SK-N-SH treated with all-trans-retinoic acid at 6 μM for 48 hours (cell line): ENCODE data around the gene RNF121.
"Not testable (repeated sequence)": the region's sequence is repeated elsewhere in the genome, so short reads cannot be mapped to it uniquely, and the experiment has no call there.

Experiments used
- ARNTL ChIP-seq: fragments of 450-650 bp; formaldehyde crosslinking; IDR thresholded peaks from 2 replicates; pipeline ENCODE4 v1.5.0; 2020; ENCODE audit warnings: low read depth, mild to moderate bottlenecking, moderate library complexity, borderline replicate concordance
- BACH2 ChIP-seq: fragments of 250-450 bp; sonication (Bioruptor Pico); IDR thresholded peaks from 2 replicates; pipeline ENCODE4 v1.9.0; 2021; ENCODE audit warnings: mild to moderate bottlenecking, borderline replicate concordance
- CSDC2 ChIP-seq: fragments of 250-450 bp; sonication (Bioruptor Pico); IDR thresholded peaks from 2 replicates; pipeline ENCODE4 v1.5.0; 2020; ENCODE audit warnings: mild to moderate bottlenecking, moderate library complexity
- GLIS3 ChIP-seq: fragments of 250-450 bp; sonication (Bioruptor Pico); IDR thresholded peaks from 2 replicates; pipeline ENCODE4 v1.5.0; 2020; ENCODE audit warnings: mild to moderate bottlenecking, moderate library complexity
- OSR1 ChIP-seq: fragments of 250-450 bp; sonication (Bioruptor Pico); IDR thresholded peaks from 2 replicates; pipeline ENCODE4 v1.8.0; 2022; ENCODE audit warnings: moderate library complexity, mild to moderate bottlenecking, inconsistent platforms
- PATZ1 ChIP-seq: fragments of 250-450 bp; sonication (Bioruptor Pico); IDR thresholded peaks from 2 replicates; pipeline ENCODE4 v1.8.0; 2020; ENCODE audit warnings: mild to moderate bottlenecking, moderate library complexity, borderline replicate concordance
- RARB ChIP-seq: fragments of 250-450 bp; sonication (Bioruptor Pico); IDR thresholded peaks from 2 replicates; pipeline ENCODE4 v1.8.0; 2021; ENCODE audit warnings: mild to moderate bottlenecking, moderate library complexity
- SNAI2 ChIP-seq: fragments of 250-450 bp; sonication (Bioruptor Pico); IDR thresholded peaks from 2 replicates; pipeline ENCODE4 v1.5.0; 2020; ENCODE audit warnings: mild to moderate bottlenecking, moderate library complexity
- TOX ChIP-seq: fragments of 250-450 bp; sonication (Bioruptor Pico); IDR thresholded peaks from 2 replicates; pipeline ENCODE4 v1.8.0; 2021; ENCODE audit warnings: mild to moderate bottlenecking, moderate library complexity, borderline replicate concordance
- ZFP3 ChIP-seq: fragments of 250-450 bp; sonication (Bioruptor Pico); IDR thresholded peaks from 2 replicates; pipeline ENCODE4 v1.5.0; 2020; ENCODE audit warnings: mild to moderate bottlenecking, moderate library complexity
- TF ChIP-seq, protein P1 (sequence below): fragments of 250-450 bp; sonication (Bioruptor Pico); IDR thresholded peaks from 2 replicates; pipeline ENCODE4 v1.8.0; 2021; ENCODE audit warnings: low read depth, mild to moderate bottlenecking, moderate library complexity, borderline replicate concordance

DNA sequence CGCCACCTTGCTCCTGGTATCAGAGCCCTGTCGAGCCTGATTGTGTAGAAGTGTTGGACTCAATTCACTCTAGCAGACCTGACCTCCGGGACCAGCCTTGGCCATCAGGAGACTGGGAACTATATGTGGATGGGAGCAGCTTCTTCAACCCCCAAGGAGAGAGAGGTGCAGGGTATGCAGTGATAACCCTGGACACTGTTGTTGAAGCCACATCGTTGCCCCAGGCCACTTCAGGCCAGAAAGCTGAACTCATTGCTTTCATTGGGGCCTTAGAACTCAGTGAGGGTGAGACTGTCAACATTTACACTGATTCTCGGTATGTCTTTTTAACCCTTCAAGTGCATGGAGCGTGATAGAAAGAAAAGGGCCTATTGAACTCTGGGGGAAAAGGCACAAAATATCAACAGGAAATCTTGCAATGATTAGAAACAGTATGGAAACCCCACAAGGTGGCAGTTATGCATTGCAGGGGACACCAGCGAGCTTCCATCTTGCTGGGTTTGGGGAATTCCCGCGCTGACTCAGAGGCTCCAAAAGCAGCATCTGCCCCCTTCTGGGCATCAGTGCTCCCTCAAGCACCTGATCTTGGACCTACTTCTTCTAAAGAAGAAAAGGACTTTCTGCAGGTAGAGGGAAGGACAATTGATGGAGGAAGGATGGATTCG lies 17.4 kb upstream of the RNF121 start:
- TF ChIP-seq TOX (CRISPR knock-in tag); OSR1; GLIS3 (CRISPR knock-in tag); RARB (CRISPR knock-in tag); SNAI2; PATZ1 (CRISPR knock-in tag); CSDC2 (CRISPR knock-in tag); ARNTL (CRISPR knock-in tag); ZFP3 (CRISPR knock-in tag); BACH2 (CRISPR knock-in tag): not testable (repeated sequence)
- TF ChIP-seq, protein P1, sequence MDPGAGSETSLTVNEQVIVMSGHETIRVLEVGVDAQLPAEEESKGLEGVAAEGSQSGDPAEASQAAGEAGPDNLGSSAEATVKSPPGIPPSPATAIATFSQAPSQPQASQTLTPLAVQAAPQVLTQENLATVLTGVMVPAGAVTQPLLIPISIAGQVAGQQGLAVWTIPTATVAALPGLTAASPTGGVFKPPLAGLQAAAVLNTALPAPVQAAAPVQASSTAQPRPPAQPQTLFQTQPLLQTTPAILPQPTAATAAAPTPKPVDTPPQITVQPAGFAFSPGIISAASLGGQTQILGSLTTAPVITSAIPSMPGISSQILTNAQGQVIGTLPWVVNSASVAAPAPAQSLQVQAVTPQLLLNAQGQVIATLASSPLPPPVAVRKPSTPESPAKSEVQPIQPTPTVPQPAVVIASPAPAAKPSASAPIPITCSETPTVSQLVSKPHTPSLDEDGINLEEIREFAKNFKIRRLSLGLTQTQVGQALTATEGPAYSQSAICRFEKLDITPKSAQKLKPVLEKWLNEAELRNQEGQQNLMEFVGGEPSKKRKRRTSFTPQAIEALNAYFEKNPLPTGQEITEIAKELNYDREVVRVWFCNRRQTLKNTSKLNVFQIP (CRISPR knock-in tag): not testable (repeated sequence)
